HG03520 (cell line): ENCODE data around the gene PARVA.

Experiments used
- ATAC-seq: cut with Tn5 transposase; IDR thresholded peaks from one replicate; pipeline ENCODE4 v1.9.1; 2021; ENCODE audit warnings: mild to moderate bottlenecking, moderate library complexity; ENCODE audit not compliant: unreplicated experiment

PARVA gene

DNA sequence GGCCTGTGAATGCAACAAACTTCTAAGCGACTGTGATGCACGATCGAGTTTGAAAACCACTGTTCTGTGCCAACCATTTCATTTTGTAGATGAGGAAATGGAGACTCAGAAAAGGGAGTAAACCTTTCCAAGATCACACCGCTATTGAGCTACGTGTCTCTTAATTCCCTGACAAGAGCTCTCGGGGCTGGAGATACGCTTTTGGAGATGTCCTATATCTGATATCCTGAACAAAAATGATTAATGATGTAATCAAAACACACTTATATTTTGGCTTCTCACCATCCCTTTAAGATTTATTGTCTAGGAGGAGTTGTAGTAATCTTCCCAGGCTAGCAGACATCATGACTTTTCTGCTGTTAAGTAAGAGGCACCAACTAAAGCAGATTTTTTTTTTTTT, 1.7 kb upstream of the PARVA start:
- ATAC-seq = no peak

DNA sequence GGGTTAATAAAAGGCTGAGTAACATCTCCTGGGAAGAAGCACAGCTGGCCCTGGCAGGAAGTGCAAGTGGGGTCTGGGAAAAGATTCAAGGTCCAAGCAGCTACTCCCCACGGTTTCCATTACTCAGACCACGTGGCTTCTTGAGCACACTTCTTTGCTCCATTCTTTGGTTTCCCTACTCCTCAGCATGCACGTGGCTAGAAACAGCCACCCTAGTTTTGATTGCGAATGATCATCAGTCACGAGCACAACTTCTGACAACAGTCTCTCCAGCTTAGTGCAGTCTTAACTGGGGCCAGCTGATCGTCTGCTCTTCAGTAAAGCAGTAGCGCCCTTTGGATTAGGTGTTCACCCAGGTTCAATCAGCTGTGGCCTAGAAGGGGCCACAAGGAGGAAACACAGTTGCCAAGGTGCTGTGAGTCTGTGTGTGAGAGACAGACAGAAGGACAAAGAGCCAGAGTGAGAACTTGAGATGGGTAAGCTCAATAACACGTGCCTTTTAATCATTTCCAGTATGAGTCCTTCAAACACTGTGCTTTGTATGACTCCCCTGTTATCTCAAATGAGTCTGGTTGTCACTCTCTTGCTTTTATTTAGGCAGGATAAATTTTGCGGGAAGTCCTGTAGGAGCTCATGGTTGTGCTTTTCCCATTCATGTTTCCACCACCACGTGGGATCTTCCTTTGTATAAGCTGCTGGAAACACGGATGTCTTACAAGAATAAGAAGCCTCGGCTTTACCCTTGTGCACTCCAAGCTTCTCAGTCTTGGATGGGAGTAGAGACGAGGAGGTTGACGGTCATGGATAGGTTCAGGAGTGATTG, 901 bp upstream of the PARVA start:
- no peak for ATAC-seq

DNA sequence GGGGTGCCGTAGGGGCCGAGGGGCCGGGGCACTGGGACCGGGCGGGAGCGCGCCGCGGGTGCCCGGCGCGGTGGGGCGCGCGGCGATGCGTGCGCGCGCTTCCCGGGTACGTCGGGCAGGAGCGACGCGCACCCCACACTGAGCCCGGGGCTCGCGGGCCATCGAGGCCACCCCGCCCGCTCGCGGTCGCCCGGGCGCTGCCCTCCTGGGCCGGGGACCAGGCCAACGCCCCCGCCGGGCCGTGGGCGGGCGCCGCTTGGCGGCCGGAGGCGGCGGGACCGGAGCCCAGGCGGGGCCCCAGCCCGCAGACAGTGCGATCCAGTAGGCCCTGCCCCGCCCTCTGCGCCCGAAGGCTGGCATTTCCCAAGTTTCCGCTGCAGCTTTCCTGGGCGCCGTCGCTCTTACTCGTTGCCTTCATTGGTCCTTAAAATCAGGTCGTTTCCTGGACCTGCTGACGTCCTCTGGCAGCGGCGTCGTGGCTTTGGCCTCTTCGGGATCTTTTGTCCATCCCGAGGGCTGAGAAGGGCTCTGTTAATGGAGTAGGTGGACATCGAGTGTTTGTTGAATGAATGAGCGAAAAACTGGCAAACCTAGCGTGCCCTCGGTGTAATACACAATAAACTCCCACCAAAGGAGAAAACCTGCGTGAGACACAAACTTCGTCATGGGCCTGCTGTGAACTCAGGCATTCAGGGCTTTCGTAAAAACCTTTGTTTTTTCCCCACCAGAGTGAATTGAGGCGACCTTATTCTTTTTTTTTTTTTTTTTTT, 638 bp downstream of the PARVA start:
- ATAC-seq = no peak

DNA sequence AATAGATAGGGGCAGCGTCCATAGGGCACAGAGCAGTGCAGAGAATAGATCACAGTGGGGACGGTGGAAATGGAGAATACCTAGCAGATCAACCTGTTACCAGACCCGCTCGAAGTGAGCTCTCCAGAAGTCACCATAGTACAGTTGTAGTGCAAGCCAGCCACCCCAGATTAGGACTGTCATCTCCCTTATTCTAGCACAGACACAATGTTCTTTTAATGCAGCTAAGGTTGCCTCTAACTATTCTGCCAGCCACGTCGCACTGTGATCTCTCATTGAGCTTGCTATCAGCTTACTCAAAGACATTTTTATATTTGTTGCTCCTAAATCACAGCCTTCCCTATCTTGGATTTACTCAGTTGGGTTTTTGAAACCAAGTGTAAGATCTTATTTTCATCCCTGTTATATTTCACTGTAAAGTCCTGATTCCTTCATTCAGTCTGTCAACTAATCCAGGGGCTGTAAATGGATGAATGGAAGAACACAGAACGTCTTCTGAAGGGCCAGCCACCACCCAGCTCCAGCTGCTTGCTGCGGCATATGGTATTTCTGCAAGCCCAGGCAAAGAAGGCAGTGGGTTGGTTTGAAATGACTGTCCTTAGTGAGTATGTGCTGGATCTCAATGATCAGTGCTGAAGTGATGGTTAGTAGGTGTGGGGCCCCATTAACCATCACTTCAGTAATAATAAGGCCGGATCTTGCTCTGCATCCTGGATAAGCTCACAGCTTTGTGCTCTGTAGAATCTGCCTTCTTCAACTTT, 3.4 kb downstream of the PARVA start:
- ATAC-seq = no peak

DNA sequence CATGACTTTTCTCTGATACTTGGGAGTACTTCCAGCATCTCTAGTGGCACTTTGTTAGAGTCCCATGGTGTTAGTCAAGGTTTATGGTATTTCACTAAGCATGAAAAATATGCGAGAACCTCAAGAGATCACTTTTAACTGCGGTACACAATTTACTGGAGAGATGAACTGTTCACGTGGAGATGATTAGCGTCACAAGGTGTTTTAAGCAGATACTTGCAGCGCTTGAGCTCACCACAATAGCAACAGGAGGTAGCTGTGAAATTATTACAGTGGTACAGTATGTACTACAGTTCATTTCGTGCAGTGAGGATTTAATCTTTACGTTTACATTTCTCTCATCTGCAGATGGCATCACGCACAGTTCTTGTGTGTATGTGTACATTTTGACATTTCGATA, 4.5 kb downstream of the PARVA start:
- no peak for ATAC-seq

DNA sequence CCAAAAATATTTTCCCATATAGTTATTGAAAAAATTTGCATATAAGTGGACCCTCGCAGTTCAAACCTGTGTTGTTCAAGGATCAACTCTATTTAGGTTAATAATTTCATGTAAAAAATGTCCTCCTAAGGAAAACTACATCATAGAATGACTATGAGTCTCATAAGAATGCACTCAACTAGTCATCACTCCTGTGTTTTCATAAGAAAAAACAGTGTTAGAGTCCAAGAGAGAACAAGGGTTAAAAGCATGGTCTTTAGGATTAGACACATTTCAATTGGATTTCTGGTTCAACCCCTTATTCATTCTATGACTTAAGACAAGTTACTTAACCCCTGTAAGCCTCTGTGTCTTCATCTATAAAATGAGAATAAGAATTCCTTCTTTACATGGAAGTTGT, 5.1 kb downstream of the PARVA start:
- ATAC-seq = no peak

DNA sequence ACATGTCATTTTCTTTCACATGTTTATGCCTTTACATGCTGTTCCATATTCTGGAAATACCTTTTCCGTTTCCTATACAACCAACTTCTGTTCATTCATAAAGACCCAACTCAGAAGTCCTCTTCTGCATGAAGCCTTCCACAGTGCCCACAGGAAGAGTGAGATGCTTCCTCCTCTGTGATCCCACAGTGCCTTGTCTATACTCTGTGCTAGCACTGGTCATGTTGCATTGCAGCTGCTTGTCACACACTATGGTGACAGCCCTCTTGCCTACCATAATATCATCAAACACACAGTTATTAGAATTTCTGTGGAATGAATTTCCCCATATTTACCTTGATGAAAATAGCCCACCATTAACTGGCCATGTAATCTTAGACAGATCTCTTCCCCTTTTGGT, 8.9 kb downstream of the PARVA start:
- ATAC-seq = no peak

DNA sequence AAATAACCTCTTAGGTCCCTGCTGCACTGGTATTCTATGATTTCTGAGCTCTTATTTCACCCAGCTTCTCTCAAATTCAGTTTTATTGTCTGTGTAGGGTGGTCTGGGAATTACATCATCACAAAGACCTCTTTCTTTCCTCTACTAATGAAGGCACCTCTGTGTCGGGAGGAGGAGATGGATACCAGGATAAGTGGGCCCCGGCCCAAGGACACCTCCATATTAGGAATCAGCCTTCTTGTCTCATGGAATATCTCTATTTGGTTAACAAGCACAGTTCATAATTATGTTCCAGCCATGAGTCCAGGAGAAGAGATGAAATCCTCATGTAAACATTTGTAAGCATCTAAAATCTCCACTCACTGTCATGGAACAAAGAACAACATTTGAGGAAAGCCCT, 9.4 kb downstream of the PARVA start:
- no peak for ATAC-seq

DNA sequence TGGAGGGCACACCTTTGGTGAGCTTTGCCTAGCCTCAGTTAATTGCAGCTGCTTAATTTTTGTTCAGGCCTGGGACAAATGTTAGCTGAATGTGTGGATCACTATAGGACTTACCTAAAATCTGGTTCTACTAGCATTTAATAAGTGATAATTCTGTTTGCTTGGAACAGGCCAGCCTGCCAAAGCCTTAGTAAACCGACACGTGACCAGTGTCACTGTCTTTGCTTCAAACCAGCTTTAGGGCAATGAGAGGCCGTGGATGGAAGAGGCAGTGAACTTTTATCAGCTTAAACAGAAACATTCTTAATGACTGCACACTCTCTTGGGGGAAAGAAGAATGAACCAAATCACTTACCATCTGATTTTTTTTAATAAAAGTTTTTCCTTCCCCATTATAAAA, 10.8 kb downstream of the PARVA start:
- no peak for ATAC-seq

DNA sequence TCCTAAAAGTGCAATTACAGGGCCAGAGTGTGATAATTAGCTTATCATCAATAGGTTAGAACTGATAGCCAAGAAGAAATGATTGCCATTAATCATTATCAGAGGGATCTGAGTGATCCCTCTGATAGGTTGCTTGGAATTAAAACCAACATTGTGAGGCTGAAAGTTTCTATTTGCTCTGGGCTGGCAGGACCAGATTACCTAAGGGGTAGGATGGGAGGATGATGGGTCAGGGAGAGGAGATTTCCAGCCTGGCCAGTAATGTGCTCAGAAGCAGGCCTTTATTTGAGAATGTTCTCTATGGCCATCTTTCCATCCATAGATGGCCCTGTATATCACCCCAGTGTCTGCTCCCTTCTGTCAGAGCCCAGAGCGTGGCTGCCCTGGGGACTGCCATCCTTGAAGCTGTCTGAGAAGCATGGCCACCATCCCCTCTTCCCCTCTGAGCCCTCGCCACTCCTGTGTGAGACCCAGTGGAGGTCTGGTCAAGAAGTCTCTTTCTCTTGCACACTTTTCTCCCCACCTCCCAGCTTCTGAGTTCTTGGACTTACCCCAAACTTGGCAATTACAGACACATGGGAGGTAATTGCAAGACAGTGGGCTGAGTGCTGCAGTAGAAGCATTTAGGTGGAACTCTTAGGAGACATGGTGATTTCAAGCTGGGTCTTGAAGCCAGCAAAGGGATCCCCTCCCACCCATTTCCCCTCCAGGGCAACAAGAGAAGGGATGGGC, 11.7 kb downstream of the PARVA start:
- no peak for ATAC-seq

DNA sequence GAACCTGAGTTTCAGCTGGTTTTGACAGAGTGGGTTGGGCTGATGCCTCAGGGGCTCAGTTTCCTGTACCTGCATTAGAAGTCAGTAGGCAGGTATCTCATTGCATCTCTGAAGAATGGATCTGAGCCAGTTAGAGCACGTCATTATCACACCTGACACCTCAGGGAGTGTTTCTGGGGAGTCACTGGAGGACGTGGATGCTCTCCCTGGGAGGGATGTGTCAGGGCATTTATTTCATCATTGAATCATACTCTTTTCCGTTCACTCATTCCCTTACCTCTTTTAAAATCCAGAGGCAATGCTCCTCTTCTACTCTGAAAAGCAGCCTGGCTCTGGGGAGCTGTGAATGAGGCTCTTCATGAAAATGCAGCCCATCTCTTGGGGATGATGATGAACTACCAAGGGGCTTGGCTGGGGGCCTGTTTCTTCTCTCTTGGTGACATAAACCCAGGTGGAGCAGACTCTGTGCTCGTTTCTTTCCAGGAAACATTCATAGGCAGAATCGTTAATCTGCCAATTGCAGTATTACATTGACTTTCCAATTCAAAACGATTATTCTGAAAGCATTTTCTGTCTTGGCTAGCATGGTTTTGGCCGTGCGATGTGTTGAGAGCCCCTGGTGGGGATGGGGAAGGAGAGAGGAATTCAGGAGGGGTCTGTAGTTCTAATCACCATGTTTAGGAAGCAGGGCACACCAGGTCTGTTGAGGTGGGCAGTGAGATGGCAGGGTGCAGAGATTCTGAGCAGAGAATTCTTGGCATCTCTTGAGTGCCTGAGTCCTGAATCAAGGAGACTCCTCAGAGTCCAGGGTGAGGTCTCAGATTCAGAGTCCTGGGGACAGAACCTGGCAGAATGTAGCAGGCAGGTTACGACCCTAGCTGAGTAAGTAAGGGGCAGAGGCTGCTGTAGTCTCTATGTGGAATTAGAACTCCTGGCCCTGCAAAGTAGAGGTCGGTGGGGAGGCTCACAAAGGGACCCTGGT, 12.6 kb downstream of the PARVA start:
- ATAC-seq = no peak

DNA sequence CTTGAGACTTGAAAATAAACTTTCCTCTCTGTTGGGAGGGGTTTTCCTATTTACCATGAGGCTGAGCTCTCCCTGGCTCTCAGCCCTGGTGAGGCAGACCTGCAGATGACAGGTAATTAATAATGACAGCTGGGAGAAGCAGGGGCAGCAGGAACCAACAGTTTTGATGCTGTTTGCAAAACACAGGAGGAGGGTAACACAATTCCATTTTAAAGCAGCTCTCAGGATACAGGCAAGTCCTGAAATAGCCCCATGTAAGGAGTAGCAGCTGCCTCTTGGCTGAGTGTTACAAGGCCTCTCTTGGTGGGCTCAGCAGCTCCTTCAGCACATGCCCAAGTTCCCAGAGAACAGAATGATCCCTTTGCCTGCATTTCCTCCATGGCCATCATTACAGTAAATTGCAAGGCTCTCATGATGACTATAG, 13.3 kb downstream of the PARVA start:
- ATAC-seq = no peak

DNA sequence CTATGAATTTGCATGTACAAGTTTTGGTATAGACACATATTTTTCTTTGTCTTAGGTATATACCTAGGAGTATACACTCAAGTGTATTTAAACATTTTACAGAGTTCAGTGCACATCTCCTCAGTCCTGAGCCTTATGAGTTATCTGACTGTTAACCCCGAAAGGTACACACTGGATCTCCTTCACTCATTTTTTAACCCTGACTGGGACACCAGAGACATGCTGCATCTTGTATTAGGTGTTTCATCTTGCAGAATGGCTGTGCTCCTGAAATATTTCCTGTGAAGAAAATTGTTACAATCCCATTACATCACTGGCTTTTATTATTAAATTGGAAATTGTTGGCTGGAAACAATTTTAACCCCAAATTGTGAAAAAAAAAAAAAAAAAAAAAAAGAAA, 15.3 kb downstream of the PARVA start:
- no peak for ATAC-seq

DNA sequence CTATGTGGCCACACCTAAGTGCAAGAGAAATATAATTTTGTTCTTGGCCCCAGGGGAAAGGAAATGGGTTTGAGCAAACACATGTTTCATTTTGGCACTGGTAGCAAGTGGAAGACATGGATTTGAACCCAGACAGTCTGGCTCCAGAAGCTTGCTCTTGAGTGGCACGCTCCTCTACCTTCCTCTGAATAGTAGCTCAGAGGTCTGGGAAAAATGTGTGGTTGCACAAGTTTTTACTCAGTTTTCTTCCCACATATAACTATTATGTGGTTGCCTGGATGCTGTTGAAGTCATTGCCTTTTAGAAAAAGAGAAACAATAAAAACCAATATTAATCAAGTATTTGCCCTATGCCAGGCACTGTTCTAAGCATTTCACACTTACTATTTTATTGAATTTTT, 16.3 kb downstream of the PARVA start:
- no peak for ATAC-seq

DNA sequence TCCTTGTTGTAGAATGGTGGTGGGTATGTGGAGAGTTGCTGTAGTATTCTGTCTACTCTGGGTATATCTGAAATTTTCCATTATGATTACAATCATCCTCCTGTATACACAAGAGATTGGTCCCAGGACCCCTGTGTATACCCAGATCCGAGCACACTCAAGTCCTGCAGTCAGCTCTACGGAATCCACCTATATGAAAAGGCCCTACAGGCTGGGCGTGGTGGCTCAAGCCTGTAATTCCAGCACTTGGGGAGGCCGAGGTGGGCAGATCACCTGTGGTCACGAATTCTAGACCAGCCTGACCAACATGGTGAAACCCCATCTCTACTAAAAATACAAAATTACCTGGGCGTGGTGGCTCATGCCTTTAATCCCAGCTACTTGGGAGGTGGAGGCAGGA, 17.2 kb downstream of the PARVA start:
- no peak for ATAC-seq

DNA sequence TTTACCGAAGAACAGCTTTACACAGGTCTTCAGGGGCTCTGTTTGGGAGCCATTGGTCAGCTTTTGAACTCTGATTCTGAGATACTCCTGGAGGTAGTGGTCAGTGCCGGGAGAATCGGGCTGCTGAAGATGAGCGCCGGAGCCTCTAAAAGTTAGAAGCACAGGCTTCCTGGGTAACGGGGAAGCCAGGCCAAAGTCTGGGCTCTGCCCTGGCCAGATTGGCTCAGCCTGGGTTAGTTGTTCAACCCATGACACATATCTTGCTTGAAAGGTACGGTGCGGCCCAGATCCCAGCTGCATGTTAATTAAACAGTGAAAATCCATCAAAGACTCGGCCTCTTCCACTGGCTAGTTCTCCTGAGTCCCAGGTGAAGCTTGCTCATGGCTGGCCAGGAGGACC, 18.0 kb downstream of the PARVA start:
- no peak for ATAC-seq

DNA sequence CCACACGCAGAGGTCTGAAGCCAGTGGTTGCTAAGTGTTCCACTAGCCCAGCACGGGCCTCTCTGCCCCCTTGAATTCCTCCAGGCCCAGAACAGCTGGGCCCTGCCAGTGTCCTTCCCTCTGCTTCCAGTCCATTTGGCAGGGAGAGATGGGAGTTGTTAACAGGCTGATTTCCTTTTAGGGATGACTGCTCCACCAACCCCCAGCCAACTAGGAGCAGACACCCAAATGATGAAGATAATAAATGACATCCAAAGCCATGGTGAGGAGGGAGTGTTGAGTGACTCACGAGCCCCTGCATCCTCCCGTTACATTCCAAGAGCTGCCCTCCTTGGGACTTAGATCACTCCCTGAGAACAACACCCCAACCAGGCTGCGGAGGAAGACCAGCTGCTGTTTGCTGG, 20.6 kb downstream of the PARVA start:
- ATAC-seq = no peak

DNA sequence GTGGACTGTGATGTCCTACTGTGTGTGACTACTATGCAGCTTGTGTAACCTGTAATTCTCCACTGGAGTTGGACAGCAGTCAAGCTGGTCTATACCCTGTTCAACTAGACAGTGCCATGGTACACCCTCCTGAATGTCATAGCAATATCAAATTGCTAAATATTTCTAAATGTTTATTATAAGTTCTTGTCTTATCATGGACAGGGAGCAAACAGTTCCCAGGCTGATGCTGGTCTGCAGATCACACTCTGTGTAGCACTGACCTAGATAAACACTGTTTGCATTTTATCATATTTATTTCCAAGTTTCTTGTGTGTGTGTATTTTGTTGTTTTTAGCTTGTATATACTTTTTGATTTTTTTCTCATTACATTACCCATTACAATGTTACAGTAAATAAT, 22.0 kb downstream of the PARVA start:
- ATAC-seq = no peak

DNA sequence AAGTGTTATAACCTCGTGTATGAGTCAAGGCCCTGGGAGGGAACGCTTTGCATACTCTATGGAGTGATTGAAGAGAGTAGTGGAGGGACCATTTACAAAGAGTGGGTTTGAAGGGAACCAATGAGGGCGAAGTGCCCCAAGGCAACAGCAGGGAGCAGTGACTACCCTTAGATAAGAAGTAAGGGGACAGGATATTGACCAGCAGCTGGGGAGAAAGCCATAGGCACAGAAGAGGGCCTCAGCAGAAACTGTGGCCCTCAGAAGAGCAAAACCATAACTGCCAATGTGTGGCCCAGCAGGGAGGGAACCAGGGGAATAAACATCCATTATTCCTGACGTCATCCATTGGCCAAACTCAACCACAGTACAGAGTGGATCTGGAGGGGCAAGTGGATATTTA, 24.7 kb downstream of the PARVA start:
- ATAC-seq = no peak

DNA sequence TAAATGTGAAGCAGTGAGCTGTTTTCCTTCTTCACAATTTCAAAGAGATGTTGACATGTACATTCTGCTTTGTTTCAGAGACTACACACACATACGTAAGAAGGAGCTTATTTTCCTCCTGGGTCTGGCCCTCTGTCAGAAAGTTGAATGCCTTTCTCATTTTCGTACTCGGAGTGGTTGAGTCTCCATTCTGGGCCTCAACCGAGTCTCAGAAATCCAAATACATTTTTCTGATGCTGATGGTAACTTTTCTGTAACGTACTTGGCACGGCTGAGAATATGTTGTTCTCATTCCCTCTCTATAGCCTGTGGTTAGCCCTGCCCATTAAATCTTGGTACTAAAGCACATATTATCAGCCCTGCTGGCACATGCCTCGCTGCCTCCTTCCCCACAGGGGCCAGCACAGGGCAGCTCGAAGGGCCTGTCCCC, 25.3 kb downstream of the PARVA start:
- ATAC-seq = no peak
